Ureter (tissue), 1 donor: ENCODE measurements around the gene PTPN1. TPM values are rescaled to one million over a fixed set of nuclear protein-coding genes. Genes with fewer than 3 reads are reported as not detected.

Source experiments
- DNase-seq: peaks from one replicate; pipeline ENCODE4 v3.0.0-alpha.2; 2020; ENCODE audit warnings: low spot score
- total RNA-seq: library from RNA; stranded (reverse); gene quantifications from one replicate; pipeline ENCODE4 v1.2.4, GENCODE V29; 2023
- donor health status: DM: yes; HTN: yes; CAD: no.

Gene PTPN1
- total RNA-seq, 1 donor from 2014 or later, result 33.6 TPM

DNA sequence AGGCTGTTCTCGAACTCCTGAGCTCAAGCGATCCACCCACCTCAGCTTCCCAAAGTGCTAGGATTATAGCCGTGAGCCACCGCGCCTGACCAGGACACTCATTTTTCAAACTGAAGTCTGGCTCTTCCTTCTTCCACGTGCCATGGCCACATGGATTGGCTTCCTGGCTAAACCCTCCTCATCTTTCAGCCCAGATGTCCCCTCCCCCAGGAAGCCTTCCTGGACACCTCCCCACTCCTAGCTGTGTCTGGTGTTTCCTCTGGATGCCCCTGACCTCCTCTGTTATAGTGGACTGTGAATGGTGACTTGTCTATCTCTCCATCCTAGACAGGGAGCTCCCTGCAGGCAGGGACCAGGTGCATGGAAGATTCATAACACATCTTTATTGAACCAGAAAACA lies 124.0 kb downstream of the PTPN1 start:
- no peak for DNase-seq

Other genes starting within 250 kb of the PTPN1 start
- 5.0 TPM for gene RIPOR3, start 181.2 kb downstream of the PTPN1 start, total RNA-seq
- 27.0 TPM for gene PARD6B, start 221.2 kb downstream of the PTPN1 start, total RNA-seq